GM18867 (cell line): ENCODE measurements around the gene C22orf39.

Experiments used
- ATAC-seq: cut with Tn5 transposase; IDR thresholded peaks from one replicate; pipeline ENCODE4 v1.9.1; 2021; ENCODE audit warnings: mild to moderate bottlenecking, moderate library complexity; ENCODE audit not compliant: unreplicated experiment

C22orf39 gene

GRCh38 chr22:19447330-19448075 lies at the start of gene C22orf39:
Gene C22orf39 (minus strand): TSS chr22:19447711. CDS start chr22:19447688, 23 bp downstream.
- peak; percentile 83 for ATAC-seq

- ATAC-seq = no peak
Observed at GRCh38 chr22:19497245-19497644, 49.7 kb upstream of the C22orf39 start.

- no peak for ATAC-seq
Observed at GRCh38 chr22:19496324-19496630, 48.8 kb upstream of the C22orf39 start.

GRCh38 chr22:19495562-19496323 lies 48.2 kb upstream of the C22orf39 start:
- no peak for ATAC-seq

- no peak for ATAC-seq
Observed at GRCh38 chr22:19494676-19495173, 47.2 kb upstream of the C22orf39 start.

GRCh38 chr22:19494001-19494560 lies 46.6 kb upstream of the C22orf39 start:
- no peak for ATAC-seq

- ATAC-seq = no peak
Observed at GRCh38 chr22:19492504-19493174, 45.1 kb upstream of the C22orf39 start.

- no peak for ATAC-seq
Observed at GRCh38 chr22:19490628-19491230, 43.2 kb upstream of the C22orf39 start.

- ATAC-seq = no peak
Observed at GRCh38 chr22:19488884-19489843, 41.7 kb upstream of the C22orf39 start.

- ATAC-seq = no peak
Observed at GRCh38 chr22:19488285-19488684, 40.8 kb upstream of the C22orf39 start.

- no peak for ATAC-seq
Observed at GRCh38 chr22:19483481-19484244, 36.2 kb upstream of the C22orf39 start.

GRCh38 chr22:19482297-19482696 lies 34.8 kb upstream of the C22orf39 start:
- no peak for ATAC-seq

- ATAC-seq = no peak
Observed at GRCh38 chr22:19480789-19481188, 33.3 kb upstream of the C22orf39 start.

GRCh38 chr22:19480173-19480568 lies 32.7 kb upstream of the C22orf39 start:
- no peak for ATAC-seq

GRCh38 chr22:19479355-19480172 lies 32.1 kb upstream of the C22orf39 start, which contains the start of gene CDC45:
Gene CDC45 (plus strand): TSS chr22:19479920. CDS start chr22:19479969, 49 bp downstream.
- peak; percentile 86 for ATAC-seq

GRCh38 chr22:19478901-19479354 lies 31.4 kb upstream of the C22orf39 start, which contains the start of gene UFD1:
Gene UFD1 (minus strand): TSS chr22:19479193. CDS start chr22:19479085, 108 bp downstream.
- peak; percentile 56 for ATAC-seq

GRCh38 chr22:19478045-19478900 lies 30.8 kb upstream of the C22orf39 start:
- ATAC-seq = no peak
